Endothelial cell of umbilical vein (primary cell): Measurements from ENCODE around the gene PPAN. TPM values are rescaled to one million over a fixed set of nuclear protein-coding genes. Genes with fewer than 3 reads are reported as not detected.

Experiments
- BruUV-seq: library from RNA; stranded (reverse); fragments of 400-500 nt; replicated peaks from 2 replicates; lab custom pipeline; 2021; lab: Mats Ljungman, UMichigan
- CTCF ChIA-PET: fragments of 300-600, 350-600 bp; sonication (Branson Sonifier 250); formaldehyde crosslinking; loops from one replicate; lab custom pipeline; 2021; ENCODE audit warnings: antibody characterized with exemption, inconsistent platforms; lab: Charles Lee
- POLR2A ChIA-PET: fragments of 300-600, 350-600 bp; sonication (Branson Sonifier 250); formaldehyde crosslinking; loops from one replicate; lab custom pipeline; 2021; ENCODE audit warnings: antibody characterized with exemption, inconsistent platforms; lab: Charles Lee
- DNase-seq: peaks from one replicate; pipeline ENCODE4 v3.0.0-alpha.2; 2011; ENCODE audit warnings: low read depth, low spot score
- FAIRE-seq: peaks from 2 replicates; lab custom pipeline; 2011; peaks lifted over from hg19 to GRCh38; lab: Jason Lieb, UNC
- H2AFZ ChIP-seq: 2 replicates; pipeline ENCODE4 v1.6.0; 2012; ENCODE audit warnings: low read depth, low read length, control low read depth, inconsistent platforms
- H3K27ac ChIP-seq: 2 replicates; pipeline ENCODE4 v1.5.1; 2011; ENCODE audit warnings: low read depth, mild to moderate bottlenecking, control low read depth, low read length, moderate library complexity; ENCODE audit not compliant: insufficient read depth
- H3K27me3 ChIP-seq, 2 experiments: 2 replicates each; pipeline versions ENCODE4 v1.6.0 to v1.6.1; 2011; ENCODE audit warnings: low read length in 2 of 2, mixed read lengths in 1 of 2; ENCODE audit not compliant: control insufficient read depth in 2 of 2, insufficient read depth in 2 of 2
- H3K36me3 ChIP-seq, 2 experiments: 2 replicates in 1 of 2; 3 replicates in 1 of 2; pipeline ENCODE4 v1.5.1; 2011; ENCODE audit warnings: low read length in 2 of 2, mild to moderate bottlenecking in 1 of 2, moderate library complexity in 1 of 2; ENCODE audit not compliant: control insufficient read depth in 2 of 2, insufficient read depth in 2 of 2; ENCODE audit errors: extremely low read depth in 1 of 2
- H3K4me1 ChIP-seq: 3 replicates; pipeline ENCODE4 v1.5.1; 2011; ENCODE audit warnings: mild to moderate bottlenecking, low read length; ENCODE audit not compliant: control insufficient read depth, insufficient read depth; ENCODE audit errors: extremely low read depth
- H3K4me2 ChIP-seq: 2 replicates; pipeline ENCODE4 v1.6.1; 2011; ENCODE audit warnings: low read length, control low read depth, mixed read lengths; ENCODE audit not compliant: insufficient read depth
- H3K4me3 ChIP-seq, 3 experiments: fragments of 200-600 bp in 1 of 3; sonication (generic), shearing (Covaris generic) in 1 of 3; replicated peaks in 1 of 3; 2 replicates each; pipeline ENCODE4 v1.5.1; 2011 to 2016; ENCODE audit warnings: control low read depth in 3 of 3, low read length in 3 of 3, mild to moderate bottlenecking in 2 of 3, inconsistent platforms in 1 of 3, low read depth in 1 of 3, moderate library complexity in 1 of 3; ENCODE audit not compliant: insufficient read depth in 1 of 3
- H3K79me2 ChIP-seq: 2 replicates; pipeline ENCODE4 v1.6.0; 2012; ENCODE audit warnings: low read length, inconsistent platforms; ENCODE audit not compliant: control insufficient read depth, insufficient read depth
- H3K9ac ChIP-seq: replicated peaks from 2 replicates; pipeline ENCODE3; 2011; ENCODE audit warnings: low read length, control low read depth; ENCODE audit not compliant: insufficient read depth; ENCODE audit errors: extremely low read depth
- H3K9me1 ChIP-seq: replicated peaks from 3 replicates; pipeline ENCODE4 v1.6.0; 2011; ENCODE audit warnings: mild to moderate bottlenecking, low read length; ENCODE audit not compliant: control insufficient read depth, insufficient read depth; ENCODE audit errors: extremely low read depth
- H3K9me3 ChIP-seq: replicated peaks from 2 replicates; pipeline ENCODE4 v1.5.1; 2012; ENCODE audit warnings: low read length, inconsistent platforms; ENCODE audit not compliant: control insufficient read depth, insufficient read depth
- H4K20me1 ChIP-seq: replicated peaks from 2 replicates; pipeline ENCODE3; 2011; ENCODE audit warnings: mild to moderate bottlenecking, low read length; ENCODE audit not compliant: control insufficient read depth, insufficient read depth; ENCODE audit errors: extremely low read depth
- CTCF ChIP-seq, 2 donors: IDR thresholded peaks; 1 replicate in 1 of 2; 2 replicates in 1 of 2; pipeline ENCODE4 v1.5.1; 2011; ENCODE audit warnings: low read length in 2 of 2, mild to moderate bottlenecking in 2 of 2, moderate library complexity in 2 of 2, control low read depth in 1 of 2, inconsistent platforms in 1 of 2, low read depth in 1 of 2; ENCODE audit not compliant: insufficient read depth in 1 of 2; ENCODE audit errors: extremely low read depth in 1 of 2
- EZH2 ChIP-seq: IDR thresholded peaks from 2 replicates; pipeline ENCODE4 v1.6.1; 2012; ENCODE audit warnings: borderline replicate concordance, low read depth, mild to moderate bottlenecking, moderate library complexity, low read length, inconsistent platforms; ENCODE audit not compliant: severe bottlenecking
- FOS ChIP-seq: IDR thresholded peaks from 2 replicates; pipeline ENCODE4 v1.6.1; 2011; ENCODE audit warnings: mild to moderate bottlenecking, low read length, moderate library complexity, borderline replicate concordance; ENCODE audit not compliant: insufficient read depth
- GATA2 ChIP-seq: IDR thresholded peaks from 2 replicates; pipeline ENCODE4 v1.7.0; 2011; ENCODE audit warnings: low read depth, mild to moderate bottlenecking, moderate library complexity, mixed read lengths, low read length; ENCODE audit not compliant: insufficient read length, insufficient read depth
- JUN ChIP-seq: IDR thresholded peaks from 2 replicates; pipeline ENCODE4 v1.6.1; 2011; ENCODE audit warnings: borderline replicate concordance, low read depth; ENCODE audit not compliant: insufficient read length, insufficient read depth
- MAX ChIP-seq: IDR thresholded peaks from 2 replicates; pipeline ENCODE4 v1.6.1; 2011; ENCODE audit not compliant: insufficient read depth, insufficient read length
- MYC ChIP-seq: IDR thresholded peaks from one replicate; pipeline ENCODE4 v1.6.1; 2011; ENCODE audit warnings: mild to moderate bottlenecking, low read depth, low read length
- POLR2A ChIP-seq: IDR thresholded peaks from 2 replicates; pipeline ENCODE4 v1.6.1; 2012; ENCODE audit warnings: low read depth, mild to moderate bottlenecking, control low read depth, low read length
- POLR2AphosphoS5 ChIP-seq: IDR thresholded peaks from 2 replicates; pipeline ENCODE4 v1.6.1; 2012; ENCODE audit warnings: low read depth, mild to moderate bottlenecking, control low read depth, low read length, moderate library complexity; ENCODE audit not compliant: insufficient read depth
- dilution Hi-C: fragments of 300-500 bp; cut with MboI; formaldehyde crosslinking; loops from one replicate; pipeline ENCODE4 v1.15.0; 2019; ENCODE audit warnings: low sequenced_read_pairs; ENCODE audit not compliant: extremely low pct_ligation_motif_present
- intact Hi-C: fragments of 100-400 bp; cut with micrococcal nuclease; formaldehyde crosslinking; loops from one replicate; pipeline ENCODE4 v1.10.0; 2022
- polyA plus RNA-seq, 4 experiments: library from polyadenylated mRNA; depleted of rRNA in 3 of 4; stranded (reverse) in 3 of 4; unstranded in 1 of 4; fragments of >200 nt; gene quantifications; 2 replicates each; pipeline versions ENCODE4 v1.2.1 to v1.2.3, GENCODE V29; 2011 to 2012; ENCODE audit warnings: missing spikeins in 1 of 4
- total RNA-seq: library from RNA; stranded (reverse); gene quantifications from 2 replicates; pipeline ENCODE4 v1.2.3, GENCODE V29; 2021

Gene PPAN
- total and polyA plus RNA-seq, 2 donors (not counting 3 experiments of a cell fraction or from before 2014, with no cell fraction given), result 27.6 to 51.6 TPM

GRCh38 chr19:10118960-10119359 is 12.8 kb downstream of the PPAN start:
- peaks cover 11% of the 10 kb centered on the region for H3K4me1 ChIP-seq
- peak overlapping the region; percentile 78 for H3K4me2 ChIP-seq
- peaks cover 18% of the 10 kb centered on the region for H3K79me2 ChIP-seq
- peak overlapping the region; percentile 66 to 83 (median 81) for H3K4me3 ChIP-seq
- H3K9me1 ChIP-seq, result no peaks in the 10 kb centered on the region
- H3K9ac ChIP-seq, result peak overlapping the region; percentile 94
- dilution Hi-C loops (no loop called here), intact Hi-C loops (no loop called here)
- TF ChIP-seq MAX (no peak), POLR2A (no peak), MYC (no peak), FOS (no peak), EZH2 (no peak), JUN (no peak), CTCF (IDR thresholded peaks at IDR 0.05; ENCODE audit: extremely low read depth in 1 of 2, insufficient read depth in 1 of 2, low read depth in 1 of 2, low read length in 2 of 2) (no peak), GATA2 (no peak), POLR2AphosphoS5 (no peak)
- peaks cover 0 to 30% of the 10 kb centered on the region in 2 experiments for H3K36me3 ChIP-seq
- CTCF ChIA-PET, result interaction anchor here (0.9 kb wide), 1 partner anchor 131 kb away, joined by 3 read pairs; no protein-coding TSS in a partner anchor
- H3K27ac ChIP-seq, result peak overlapping the region; percentile 71
- no peak for FAIRE-seq
- no peaks in the 10 kb centered on the region for H3K27me3 ChIP-seq
- H2AFZ ChIP-seq, result no peak overlapping the region
- H3K9me3 ChIP-seq, result no peaks in the 10 kb centered on the region
- H4K20me1 ChIP-seq, result no peaks in the 10 kb centered on the region
- POLR2A ChIA-PET, result no interaction called here
- no TSS peak for BruUV-seq
- no peak for DNase-seq
